CD14-positive monocyte (primary cell): Measurements from ENCODE around the gene MMEL1. TPM values are rescaled to one million over a fixed set of nuclear protein-coding genes. Genes with fewer than 3 reads are reported as not detected.
"Not testable (repeated sequence)": the region's sequence is repeated elsewhere in the genome, so short reads cannot be mapped to it uniquely, and the experiment has no call there.

ENCODE experiments used
- DNase-seq, 3 donors: peaks; one replicate each; pipeline ENCODE4 v3.0.0-alpha.2; 2011 to 2022
- H2AFZ ChIP-seq: 2 replicates; pipeline ENCODE4 v1.6.0; 2012; ENCODE audit warnings: mild to moderate bottlenecking, low read depth, low read length, inconsistent platforms; ENCODE audit not compliant: insufficient read depth, poor library complexity, severe bottlenecking
- H3K27ac ChIP-seq, 2 donors: 1 replicate in 1 of 2; 2 replicates in 1 of 2; pipeline ENCODE4 v1.5.1; 2012 to 2013; ENCODE audit warnings: low read length in 2 of 2, control low read depth in 1 of 2, inconsistent platforms in 1 of 2, low read depth in 1 of 2, mild to moderate bottlenecking in 1 of 2
- H3K27me3 ChIP-seq, 2 donors: one replicate each; pipeline versions ENCODE4 v1.6.0 to v1.6.1; 2011 to 2013; ENCODE audit warnings: low read length in 2 of 2; ENCODE audit not compliant: control insufficient read depth in 2 of 2, insufficient read depth in 2 of 2
- H3K36me3 ChIP-seq, 2 donors: replicated peaks in 1 of 2; 1 replicate in 1 of 2; 2 replicates in 1 of 2; pipeline versions ENCODE4 v1.5.1 to v1.6.1; 2012 to 2013; ENCODE audit warnings: low read length in 2 of 2, control low read depth in 1 of 2, inconsistent platforms in 1 of 2, mild to moderate bottlenecking in 1 of 2; ENCODE audit not compliant: insufficient read depth in 2 of 2, control insufficient read depth in 1 of 2
- H3K4me1 ChIP-seq, 2 donors: 1 replicate in 1 of 2; 2 replicates in 1 of 2; pipeline versions ENCODE4 v1.5.1 to v1.6.1; 2012 to 2013; ENCODE audit warnings: low read length in 2 of 2, control low read depth in 1 of 2, inconsistent platforms in 1 of 2, mild to moderate bottlenecking in 1 of 2, moderate library complexity in 1 of 2; ENCODE audit not compliant: insufficient read depth in 2 of 2, control insufficient read depth in 1 of 2
- H3K4me2 ChIP-seq: replicated peaks from 2 replicates; pipeline ENCODE3; 2012; ENCODE audit warnings: low read length, moderate library complexity, mild to moderate bottlenecking; ENCODE audit not compliant: poor library complexity, severe bottlenecking; ENCODE audit errors: extremely low read depth
- H3K4me3 ChIP-seq, 3 experiments: fragments of 200-600 bp in 1 of 3; sonication (generic) in 1 of 3; replicated peaks in 1 of 3; 1 replicate in 2 of 3; 2 replicates in 1 of 3; pipeline ENCODE4 v1.5.1; 2011 to 2013; ENCODE audit warnings: low read length in 3 of 3, mild to moderate bottlenecking in 3 of 3, control low read depth in 2 of 3, low read depth in 2 of 3, inconsistent platforms in 1 of 3, moderate library complexity in 1 of 3
- H3K79me2 ChIP-seq: 2 replicates; pipeline ENCODE4 v1.6.0; 2012; ENCODE audit warnings: mild to moderate bottlenecking, control low read depth, inconsistent platforms, low read length, moderate library complexity; ENCODE audit not compliant: insufficient read depth
- H3K9ac ChIP-seq: 2 replicates; pipeline ENCODE4 v1.6.0; 2017; ENCODE audit warnings: low read length, mild to moderate bottlenecking; ENCODE audit not compliant: insufficient read depth, poor library complexity, severe bottlenecking
- H3K9me3 ChIP-seq, 2 donors: replicated peaks in 1 of 2; 1 replicate in 1 of 2; 2 replicates in 1 of 2; pipeline versions ENCODE4 v1.5.1 to v1.6.1; 2012 to 2013; ENCODE audit warnings: low read length in 2 of 2, control low read depth in 1 of 2; ENCODE audit not compliant: control insufficient read depth in 1 of 2, insufficient read depth in 1 of 2
- H4K20me1 ChIP-seq: 2 replicates; pipeline ENCODE4 v1.6.0; 2012; ENCODE audit warnings: mild to moderate bottlenecking, low read length, control low read depth, moderate library complexity; ENCODE audit not compliant: insufficient read depth
- H3K27ac Mint-ChIP-seq, 7 donors: one replicate each; pipeline ENCODE4 v1.8.0; 2020; ENCODE audit warnings: mild to moderate bottlenecking in 7 of 7, mixed read lengths in 7 of 7, moderate library complexity in 6 of 7, inconsistent platforms in 2 of 7
- H3K27me3 Mint-ChIP-seq, 3 donors: one replicate each; pipeline ENCODE4 v1.8.0; 2021 to 2022; ENCODE audit warnings: low read depth in 3 of 3, mild to moderate bottlenecking in 3 of 3, mixed read lengths in 3 of 3, moderate library complexity in 3 of 3, inconsistent platforms in 1 of 3
- H3K36me3 Mint-ChIP-seq, 2 donors: one replicate each; pipeline ENCODE4 v1.8.0; 2020; ENCODE audit warnings: mixed read lengths in 2 of 2, inconsistent platforms in 1 of 2, mild to moderate bottlenecking in 1 of 2
- H3K4me1 Mint-ChIP-seq: one replicate; pipeline ENCODE4 v1.8.0; 2020; ENCODE audit warnings: mild to moderate bottlenecking, mixed read lengths
- H3K4me3 Mint-ChIP-seq, 2 donors: one replicate each; pipeline ENCODE4 v1.8.0; 2020; ENCODE audit warnings: mild to moderate bottlenecking in 2 of 2, mixed read lengths in 2 of 2, moderate library complexity in 1 of 2
- H3K9me3 Mint-ChIP-seq, 7 donors: one replicate each; pipeline ENCODE4 v1.8.0; 2020 to 2022; ENCODE audit warnings: mixed read lengths in 7 of 7, mild to moderate bottlenecking in 6 of 7, moderate library complexity in 6 of 7, inconsistent platforms in 2 of 7
- WGBS: methylation state at CpG from one replicate; pipeline ENCODE4 v1.1.5; 2013; ENCODE audit warnings: missing lambda C conversion rate; ENCODE audit not compliant: insufficient coverage; 5-methylcytosine and 5-hydroxymethylcytosine counted together
- intact Hi-C, 2 donors: fragments of 100-400 bp; cut with micrococcal nuclease; formaldehyde crosslinking; loops; one replicate each; pipeline versions ENCODE4 v1.15.0 to v1.15.1; 2023
- polyA plus RNA-seq, 3 donors: library from polyadenylated mRNA; depleted of rRNA in 1 of 3; unstranded in 2 of 3; stranded (reverse) in 1 of 3; fragments of 300-500 nt in 2 of 3; fragments of >200 nt in 1 of 3; fragmentation: Illumina TruSeq in 2 of 3; gene quantifications; 1 replicate in 2 of 3; 2 replicates in 1 of 3; pipeline ENCODE4 v1.2.3, GENCODE V29; 2012 to 2021

MMEL1 gene
- polyA plus RNA-seq, 3 donors, result 1.1 to 4.4 (median 1.9) TPM

- Mint-ChIP-seq H3K9me3 (peaks cover 0 to 25% (median 2%) of the 10 kb centered on the region in 7 donors), H3K27ac (peak overlapping the region in 1 of 7 donors; percentile 0)
- H3K4me3 ChIP-seq, H3K36me3 Mint-ChIP-seq, H3K4me2 ChIP-seq, H3K27me3 Mint-ChIP-seq, H3K36me3 ChIP-seq, DNase-seq, H3K4me1 Mint-ChIP-seq, H2AFZ ChIP-seq, H4K20me1 ChIP-seq, H3K9me3 ChIP-seq, H3K27ac ChIP-seq, H3K9ac ChIP-seq, H3K4me1 ChIP-seq, H3K4me3 Mint-ChIP-seq, intact Hi-C loops, H3K79me2 ChIP-seq, H3K27me3 ChIP-seq: not testable (repeated sequence)
- 40% methylated on average over 14 of the region's 14 CpGs for WGBS
Measured at GRCh38 chr1:2654443-2654948, 21.7 kb upstream of the MMEL1 start.

GRCh38 chr1:2653741-2654442 is 21.1 kb upstream of the MMEL1 start:
- WGBS, result 35% methylated on average over 14 of the region's 14 CpGs
- H3K27ac ChIP-seq, H3K4me3 ChIP-seq, H2AFZ ChIP-seq, H3K36me3 Mint-ChIP-seq, intact Hi-C loops, H3K79me2 ChIP-seq, H3K4me2 ChIP-seq, H4K20me1 ChIP-seq, H3K36me3 ChIP-seq, H3K27me3 ChIP-seq, DNase-seq, H3K27me3 Mint-ChIP-seq, H3K4me3 Mint-ChIP-seq, H3K9ac ChIP-seq, H3K4me1 ChIP-seq, H3K4me1 Mint-ChIP-seq: not testable (repeated sequence)
- Mint-ChIP-seq H3K27ac (peak overlapping the region in 1 of 7 donors; percentile 2), H3K9me3 (peaks cover 2 to 28% (median 6%) of the 10 kb centered on the region in 7 donors)
- H3K9me3 ChIP-seq, result peaks cover 5 to 15% of the 10 kb centered on the region in 2 donors

- WGBS, result 30% methylated on average over 12 of the region's 12 CpGs
- H3K4me1 ChIP-seq, H3K27ac ChIP-seq, H2AFZ ChIP-seq, H3K27me3 ChIP-seq, H3K9ac ChIP-seq, H3K4me3 Mint-ChIP-seq, H3K4me2 ChIP-seq, H3K27me3 Mint-ChIP-seq, intact Hi-C loops, H3K4me1 Mint-ChIP-seq, H4K20me1 ChIP-seq, H3K36me3 Mint-ChIP-seq, H3K79me2 ChIP-seq, DNase-seq, H3K36me3 ChIP-seq, H3K4me3 ChIP-seq, H3K27ac Mint-ChIP-seq: not testable (repeated sequence)
- peaks cover 12 to 24% of the 10 kb centered on the region in 2 donors for H3K9me3 ChIP-seq
- H3K9me3 Mint-ChIP-seq, result peaks cover 8 to 36% (median 13%) of the 10 kb centered on the region in 7 donors
Measured at GRCh38 chr1:2652926-2653571, 20.2 kb upstream of the MMEL1 start.

GRCh38 chr1:2652152-2652925 is 19.5 kb upstream of the MMEL1 start:
- H3K4me3 Mint-ChIP-seq, H3K4me1 Mint-ChIP-seq, DNase-seq, H4K20me1 ChIP-seq, H3K4me1 ChIP-seq, H3K9ac ChIP-seq, H3K27me3 Mint-ChIP-seq, H3K36me3 ChIP-seq, H3K27me3 ChIP-seq, H3K4me3 ChIP-seq, H3K27ac Mint-ChIP-seq, intact Hi-C loops, H3K27ac ChIP-seq, H3K79me2 ChIP-seq, H2AFZ ChIP-seq, H3K4me2 ChIP-seq, H3K36me3 Mint-ChIP-seq: not testable (repeated sequence)
- peaks cover 13 to 43% (median 20%) of the 10 kb centered on the region in 7 donors for H3K9me3 Mint-ChIP-seq
- peaks cover 19 to 30% of the 10 kb centered on the region in 2 donors for H3K9me3 ChIP-seq
- WGBS, result 30% methylated on average over 16 of the region's 16 CpGs
